H9 (cell line): ENCODE results near the gene SLC38A1. TPM values are rescaled to one million over a fixed set of nuclear protein-coding genes. Genes with fewer than 3 reads are reported as not detected.

ENCODE experiments used
- DNase-seq: peaks from one replicate; pipeline ENCODE4 v3.0.0-alpha.2; 2017
- H2AFZ ChIP-seq: one replicate; pipeline ENCODE4 v1.6.1; 2013; ENCODE audit warnings: mild to moderate bottlenecking, low read length, control low read depth, moderate library complexity
- H2AK5ac ChIP-seq: 2 replicates; pipeline ENCODE4 v1.6.1; 2013; ENCODE audit warnings: low read length, control low read depth, mixed read lengths; ENCODE audit not compliant: insufficient read length
- H2BK120ac ChIP-seq: one replicate; pipeline ENCODE4 v1.6.1; 2013; ENCODE audit warnings: low read depth, mild to moderate bottlenecking, low read length, control low read depth, inconsistent platforms; ENCODE audit not compliant: poor library complexity, severe bottlenecking
- H2BK12ac ChIP-seq: 2 replicates; pipeline ENCODE4 v1.6.1; 2013; ENCODE audit warnings: low read length, control low read depth, mixed read lengths, low read depth; ENCODE audit not compliant: insufficient read length
- H2BK15ac ChIP-seq: 2 replicates; pipeline ENCODE4 v1.6.1; 2013; ENCODE audit warnings: low read depth, low read length, control low read depth
- H2BK20ac ChIP-seq: one replicate; pipeline ENCODE4 v1.6.1; 2013; ENCODE audit warnings: low read depth, mild to moderate bottlenecking, low read length, control low read depth, inconsistent platforms; ENCODE audit not compliant: poor library complexity, severe bottlenecking
- H2BK5ac ChIP-seq: 2 replicates; pipeline ENCODE4 v1.6.1; 2013; ENCODE audit warnings: low read length, control low read depth, mixed read lengths; ENCODE audit not compliant: insufficient read length
- H3K14ac ChIP-seq: 2 replicates; pipeline ENCODE4 v1.6.1; 2013; ENCODE audit warnings: low read length, control low read depth; ENCODE audit not compliant: insufficient read depth
- H3K18ac ChIP-seq: 2 replicates; pipeline ENCODE4 v1.6.1; 2013; ENCODE audit warnings: low read depth, mild to moderate bottlenecking, mixed read lengths, low read length, control low read depth; ENCODE audit not compliant: insufficient read length
- H3K23ac ChIP-seq: 2 replicates; pipeline ENCODE4 v1.6.1; 2013; ENCODE audit warnings: low read length, control low read depth, mixed read lengths, low read depth; ENCODE audit not compliant: insufficient read length
- H3K23me2 ChIP-seq: 2 replicates; pipeline ENCODE4 v1.6.1; 2013; ENCODE audit warnings: low read depth, mild to moderate bottlenecking, mixed read lengths, low read length, control low read depth; ENCODE audit not compliant: insufficient read length, poor library complexity, severe bottlenecking
- H3K27ac ChIP-seq: 2 replicates; pipeline ENCODE4 v1.5.1; 2013; ENCODE audit warnings: low read length, control low read depth, mixed read lengths, low read depth; ENCODE audit not compliant: insufficient read length
- H3K27me3 ChIP-seq: 2 replicates; pipeline ENCODE4 v1.6.1; 2013; ENCODE audit warnings: low read length, control low read depth, inconsistent platforms; ENCODE audit not compliant: insufficient read depth
- H3K4ac ChIP-seq: 2 replicates; pipeline ENCODE4 v1.6.1; 2013; ENCODE audit warnings: low read depth, mild to moderate bottlenecking, control low read depth, inconsistent platforms, low read length, moderate library complexity
- H3K4me1 ChIP-seq: 2 replicates; pipeline ENCODE4 v1.6.1; 2013; ENCODE audit warnings: low read length, control low read depth, inconsistent platforms; ENCODE audit not compliant: insufficient read depth
- H3K4me2 ChIP-seq: 2 replicates; pipeline ENCODE4 v1.6.1; 2013; ENCODE audit warnings: low read length, control low read depth, mixed read lengths; ENCODE audit not compliant: insufficient read length, insufficient read depth
- H3K56ac ChIP-seq: 2 replicates; pipeline ENCODE4 v1.6.1; 2013; ENCODE audit warnings: low read depth, mild to moderate bottlenecking, mixed read lengths, low read length, control low read depth; ENCODE audit not compliant: insufficient read length
- H3K79me1 ChIP-seq: 2 replicates; pipeline ENCODE4 v1.6.1; 2013; ENCODE audit warnings: low read depth, mild to moderate bottlenecking, moderate library complexity, low read length, control low read depth, inconsistent platforms; ENCODE audit not compliant: insufficient read depth, poor library complexity, severe bottlenecking
- H3K79me2 ChIP-seq: 2 replicates; pipeline ENCODE4 v1.6.1; 2013; ENCODE audit warnings: low read length, control low read depth, inconsistent platforms; ENCODE audit not compliant: insufficient read depth
- H3K9ac ChIP-seq: 2 replicates; pipeline ENCODE4 v1.6.1; 2013; ENCODE audit warnings: low read length, control low read depth, mixed read lengths; ENCODE audit not compliant: insufficient read length; ENCODE audit errors: extremely low read depth
- H3K9me3 ChIP-seq: one replicate; pipeline ENCODE4 v1.6.1; 2013; ENCODE audit warnings: low read depth, low read length, inconsistent platforms; ENCODE audit not compliant: control insufficient read depth
- H3T11ph ChIP-seq: one replicate; pipeline ENCODE4 v1.6.1; 2013; ENCODE audit warnings: mild to moderate bottlenecking, low read length, control low read depth, inconsistent platforms
- H4K20me1 ChIP-seq: one replicate; pipeline ENCODE4 v1.6.1; 2013; ENCODE audit not compliant: control insufficient read depth, insufficient read length, insufficient read depth
- H4K5ac ChIP-seq: 2 replicates; pipeline ENCODE4 v1.6.1; 2013; ENCODE audit warnings: low read depth, mild to moderate bottlenecking, mixed read lengths, low read length, control low read depth; ENCODE audit not compliant: insufficient read length
- H4K8ac ChIP-seq: replicated peaks from 2 replicates; pipeline ENCODE4 v1.6.1; 2013; ENCODE audit warnings: low read length, control low read depth, mixed read lengths, low read depth; ENCODE audit not compliant: insufficient read length
- H4K91ac ChIP-seq: 2 replicates; pipeline ENCODE4 v1.6.1; 2013; ENCODE audit warnings: low read depth, mild to moderate bottlenecking, moderate library complexity, mixed read lengths, low read length, control low read depth; ENCODE audit not compliant: insufficient read length
- H3K27ac Mint-ChIP-seq, 3 experiments: 2 replicates in 2 of 3; 3 replicates in 1 of 3; pipeline ENCODE4 v1.8.0; 2020 to 2021; ENCODE audit warnings: mixed read lengths in 3 of 3, mild to moderate bottlenecking in 1 of 3, moderate library complexity in 1 of 3
- H3K27me3 Mint-ChIP-seq: 2 replicates; pipeline ENCODE4 v1.8.0; 2021; ENCODE audit warnings: low read depth, mild to moderate bottlenecking, moderate library complexity, mixed read lengths
- H3K36me3 Mint-ChIP-seq, 3 experiments: 2 replicates in 2 of 3; 3 replicates in 1 of 3; pipeline ENCODE4 v1.8.0; 2020 to 2021; ENCODE audit warnings: low read depth in 3 of 3, mixed read lengths in 3 of 3; ENCODE audit not compliant: insufficient read depth in 1 of 3
- H3K4me1 Mint-ChIP-seq, 2 experiments: 2 replicates each; pipeline ENCODE4 v1.8.0; 2020; ENCODE audit warnings: mixed read lengths in 2 of 2
- H3K4me3 Mint-ChIP-seq, 2 experiments: 2 replicates in 1 of 2; 3 replicates in 1 of 2; pipeline ENCODE4 v1.8.0; 2020 to 2021; ENCODE audit warnings: mild to moderate bottlenecking in 2 of 2, mixed read lengths in 2 of 2, moderate library complexity in 1 of 2
- H3K9me3 Mint-ChIP-seq, 2 experiments: 2 replicates in 1 of 2; 3 replicates in 1 of 2; pipeline ENCODE4 v1.8.0; 2020; ENCODE audit warnings: mild to moderate bottlenecking in 2 of 2, mixed read lengths in 2 of 2, moderate library complexity in 1 of 2
- CTCF ChIP-seq: fragments of 200-600 bp; sonication (generic); conservative IDR thresholded peaks from 3 replicates; pipeline ENCODE4 v1.8.0; 2021; ENCODE audit warnings: antibody characterized with exemption, mild to moderate bottlenecking
- WGBS: extraction: QIAGEN DNeasy Blood & Tissue Kit; methylation state at CpG from one replicate; pipeline ENCODE4 v1.1.7; 2013; ENCODE audit warnings: missing lambda C conversion rate, low lambda C conversion rate, mixed read lengths; ENCODE audit not compliant: insufficient read length; ENCODE audit errors: extremely low coverage; 5-methylcytosine and 5-hydroxymethylcytosine counted together
- total RNA-seq: library from RNA; stranded (reverse); gene quantifications from 2 replicates; pipeline ENCODE4 v1.2.1, GENCODE V29; 2021

SLC38A1 gene
- total RNA-seq, 1 experiment from 2014 or later = 216 TPM

GRCh38 chr12:46186088-46186487, 82.8 kb downstream of the SLC38A1 start:
- Histone ChIP-seq H2BK12ac (no peak overlapping the region), H2AK5ac (no peak overlapping the region), H3K18ac (no peak overlapping the region), H3K9ac (no peak overlapping the region), H3K4ac (no peak overlapping the region), H3T11ph (no peak overlapping the region), H3K14ac (no peak overlapping the region), H2BK15ac (no peak overlapping the region), H2BK20ac (no peak overlapping the region), H4K91ac (no peak overlapping the region), H4K8ac (no peak overlapping the region), H4K20me1 (no peaks in the 10 kb centered on the region), H3K23ac (no peak overlapping the region), H2AFZ (no peak overlapping the region), H3K9me3 (no peaks in the 10 kb centered on the region), H3K56ac (no peak overlapping the region), H3K27ac (no peak overlapping the region), H2BK120ac (no peak overlapping the region), H4K5ac (no peak overlapping the region), H3K27me3 (no peaks in the 10 kb centered on the region), H3K79me2 (no peaks in the 10 kb centered on the region; the same call in 1 of the 2 replicates), H3K79me1 (no peaks in the 10 kb centered on the region), H2BK5ac (no peak overlapping the region), H3K23me2 (no peaks in the 10 kb centered on the region), H3K4me2 (no peak overlapping the region), H3K4me1 (no peaks in the 10 kb centered on the region)
- TF ChIP-seq CTCF = no peak
- no peak overlapping the region for H3K27ac Mint-ChIP-seq
- H3K4me1 Mint-ChIP-seq = peaks cover 4 to 12% of the 10 kb centered on the region in 2 experiments; a peak in 3 of 4 replicates
- DNase-seq = no peak
- H3K4me3 Mint-ChIP-seq = no peak overlapping the region
- peaks cover 8 to 11% of the 10 kb centered on the region in 2 experiments for H3K9me3 Mint-ChIP-seq
- no peaks in the 10 kb centered on the region for H3K27me3 Mint-ChIP-seq
- peaks cover 27 to 41% (median 39%) of the 10 kb centered on the region in 3 experiments for H3K36me3 Mint-ChIP-seq
- no CpG with 5 or more reads among the region's 3 CpGs for WGBS
